ENCODE results near the gene MTARC2. TPM values are rescaled to one million over a fixed set of nuclear protein-coding genes. Genes with fewer than 3 reads are reported as not detected.

The MTARC2 gene
- total and polyA plus RNA-seq, 2 donors (not counting 1 experiment from before 2014, with no cell fraction given), result 16.3 to 22.6 TPM

DNA sequence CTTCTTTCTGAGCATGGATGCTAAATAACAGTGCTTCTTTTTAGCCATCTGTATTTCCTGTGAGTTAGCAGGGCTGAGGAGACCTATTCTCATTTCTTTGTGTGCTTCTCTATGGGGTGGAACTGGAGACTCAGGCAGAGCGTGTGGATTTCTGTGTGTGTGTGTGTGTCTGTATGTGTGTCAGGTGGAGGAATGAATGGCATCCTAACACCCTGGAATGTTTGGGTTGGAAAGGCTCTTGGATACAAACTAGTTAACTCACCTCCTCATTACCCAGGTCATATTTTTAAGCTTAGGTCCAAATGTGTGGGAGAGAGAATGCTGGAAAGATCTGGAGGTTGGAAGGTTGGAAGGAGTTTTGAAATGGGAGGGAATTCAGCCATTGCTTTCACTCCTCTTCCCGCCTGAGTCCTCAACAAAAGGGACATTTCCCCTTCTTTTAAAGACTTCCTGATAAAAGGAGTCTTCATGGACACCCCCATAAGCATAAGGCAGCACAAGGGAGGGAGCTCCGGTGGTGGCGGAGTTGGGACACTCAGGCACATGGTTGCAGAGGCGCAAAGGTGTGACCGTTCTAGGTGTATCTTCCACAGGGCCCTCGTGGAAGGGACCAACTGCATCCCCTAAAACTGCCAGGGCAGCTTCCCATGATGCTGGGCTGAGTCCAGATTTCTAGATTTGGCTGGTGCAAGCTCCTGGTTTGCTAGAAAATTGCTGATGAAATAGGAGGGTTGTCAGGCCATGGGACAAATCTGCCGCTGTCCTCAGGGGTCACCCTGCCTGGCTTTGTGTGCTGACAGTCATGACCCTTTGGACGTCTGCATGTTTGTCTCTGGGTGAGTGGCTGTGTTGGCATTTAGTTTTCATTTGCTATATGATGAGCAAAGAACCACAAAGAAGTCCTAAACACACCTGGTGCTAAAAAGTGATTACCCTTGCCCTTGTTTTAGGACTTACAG lies 76.2 kb downstream of the MTARC2 start:
- no peaks in the 10 kb centered on the region for H3K79me2 ChIP-seq (ENCODE audit: control insufficient read depth, insufficient read depth, low read length)
- no peak overlapping the region for H3K4me2 ChIP-seq (replicated peaks; ENCODE audit: low read depth, low read length, poor library complexity, severe bottlenecking)
- no peaks in the 10 kb centered on the region for H3K36me3 ChIP-seq (replicated peaks in 1 of 2; ENCODE audit: control extremely low read depth in 1 of 2, control insufficient read depth in 1 of 2, extremely low read depth in 1 of 2, insufficient read depth in 2 of 2, low read length in 1 of 2)
- H3K27me3 ChIP-seq (replicated peaks in 1 of 4; ENCODE audit: control extremely low read depth in 1 of 4, control insufficient read depth in 3 of 4, insufficient read depth in 4 of 4, low read length in 3 of 4), result no peaks in the 10 kb centered on the region
- TF ChIP-seq, protein P1, sequence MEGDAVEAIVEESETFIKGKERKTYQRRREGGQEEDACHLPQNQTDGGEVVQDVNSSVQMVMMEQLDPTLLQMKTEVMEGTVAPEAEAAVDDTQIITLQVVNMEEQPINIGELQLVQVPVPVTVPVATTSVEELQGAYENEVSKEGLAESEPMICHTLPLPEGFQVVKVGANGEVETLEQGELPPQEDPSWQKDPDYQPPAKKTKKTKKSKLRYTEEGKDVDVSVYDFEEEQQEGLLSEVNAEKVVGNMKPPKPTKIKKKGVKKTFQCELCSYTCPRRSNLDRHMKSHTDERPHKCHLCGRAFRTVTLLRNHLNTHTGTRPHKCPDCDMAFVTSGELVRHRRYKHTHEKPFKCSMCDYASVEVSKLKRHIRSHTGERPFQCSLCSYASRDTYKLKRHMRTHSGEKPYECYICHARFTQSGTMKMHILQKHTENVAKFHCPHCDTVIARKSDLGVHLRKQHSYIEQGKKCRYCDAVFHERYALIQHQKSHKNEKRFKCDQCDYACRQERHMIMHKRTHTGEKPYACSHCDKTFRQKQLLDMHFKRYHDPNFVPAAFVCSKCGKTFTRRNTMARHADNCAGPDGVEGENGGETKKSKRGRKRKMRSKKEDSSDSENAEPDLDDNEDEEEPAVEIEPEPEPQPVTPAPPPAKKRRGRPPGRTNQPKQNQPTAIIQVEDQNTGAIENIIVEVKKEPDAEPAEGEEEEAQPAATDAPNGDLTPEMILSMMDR (IDR thresholded peaks at IDR 0.05), result no peak
- no peak for TF ChIP-seq EZH2 (IDR thresholded peaks at IDR 0.05; ENCODE audit: borderline replicate concordance, insufficient read depth, low read depth, low read length, poor library complexity, severe bottlenecking)
- intact Hi-C loops (cut with micrococcal nuclease), result no loop called here
- ChIA-PET POLR2A (no interaction called here), CTCF (interaction anchor here (1.0 kb wide), 1 partner anchor 51 kb away, joined by 3 read pairs; no protein-coding TSS in a partner anchor)
- no peaks in the 10 kb centered on the region for H3K4me1 Mint-ChIP-seq
- no peak overlapping the region for H2AFZ ChIP-seq (ENCODE audit: insufficient read depth, low read depth, low read length, poor library complexity, severe bottlenecking)
- H3K4me1 ChIP-seq (ENCODE audit: control insufficient read depth in 2 of 2, insufficient read depth in 2 of 2, low read length in 2 of 2), result no peaks in the 10 kb centered on the region
- H3K4me3 ChIP-seq (ENCODE audit: control extremely low read depth in 1 of 5, extremely low read depth in 1 of 5, insufficient read depth in 1 of 5, low read depth in 2 of 5, low read length in 4 of 5), result no peak overlapping the region
- no peak overlapping the region for H3K27ac Mint-ChIP-seq
- H3K9me3 Mint-ChIP-seq (ENCODE audit: insufficient read depth), result no peaks in the 10 kb centered on the region
- H4K20me1 ChIP-seq (ENCODE audit: control insufficient read depth, insufficient read depth, low read length, poor library complexity, severe bottlenecking), result no peaks in the 10 kb centered on the region
- no peaks in the 10 kb centered on the region for H3K9me3 ChIP-seq (ENCODE audit: control extremely low read depth in 1 of 3, control insufficient read depth in 2 of 3, insufficient read depth in 1 of 3, low read length in 2 of 3)
- no peak overlapping the region for H3K9ac ChIP-seq (ENCODE audit: low read length)
- 95% methylated on average over 6 of the region's 9 CpGs for WGBS (ENCODE audit: insufficient coverage)
- DNase-seq (no peak), ATAC-seq (ENCODE audit: low read depth) (no peak)
- no peak overlapping the region for H3K4me3 Mint-ChIP-seq
- peaks cover 27% of the 10 kb centered on the region for H3K27me3 Mint-ChIP-seq
- no peak overlapping the region for H3K27ac ChIP-seq (ENCODE audit: low read length in 2 of 2)

Data from B cell (primary cell).